Panc1 (cell line): Measurements from ENCODE around the gene FBXO24.

Source experiments
- CTCF ChIP-seq: fragments of 450-650 bp; IDR thresholded peaks from 2 replicates; pipeline ENCODE4 v1.5.1; 2017; ENCODE audit warnings: mild to moderate bottlenecking
- POLR2AphosphoS5 ChIP-seq: IDR thresholded peaks from 2 replicates; pipeline ENCODE4 v1.6.1; 2012; ENCODE audit warnings: mild to moderate bottlenecking, low read depth, low read length, moderate library complexity
- SIN3A ChIP-seq: IDR thresholded peaks from 2 replicates; pipeline ENCODE4 v1.6.1; 2012; ENCODE audit warnings: low read depth, mild to moderate bottlenecking, low read length, moderate library complexity, borderline replicate concordance; ENCODE audit not compliant: insufficient read depth
- TCF7L2 ChIP-seq: IDR thresholded peaks from 2 replicates; pipeline ENCODE4 v1.6.1; 2011; ENCODE audit warnings: mild to moderate bottlenecking, low read depth, low read length, inconsistent platforms
- TF ChIP-seq, protein P1 (sequence below), 2 experiments: IDR thresholded peaks; 2 replicates each; pipeline ENCODE4 v1.6.1; 2011 to 2012; ENCODE audit warnings: low read depth in 2 of 2, control low read depth in 1 of 2, low read length in 1 of 2, mild to moderate bottlenecking in 1 of 2, moderate library complexity in 1 of 2; ENCODE audit not compliant: insufficient read depth in 1 of 2

DNA sequence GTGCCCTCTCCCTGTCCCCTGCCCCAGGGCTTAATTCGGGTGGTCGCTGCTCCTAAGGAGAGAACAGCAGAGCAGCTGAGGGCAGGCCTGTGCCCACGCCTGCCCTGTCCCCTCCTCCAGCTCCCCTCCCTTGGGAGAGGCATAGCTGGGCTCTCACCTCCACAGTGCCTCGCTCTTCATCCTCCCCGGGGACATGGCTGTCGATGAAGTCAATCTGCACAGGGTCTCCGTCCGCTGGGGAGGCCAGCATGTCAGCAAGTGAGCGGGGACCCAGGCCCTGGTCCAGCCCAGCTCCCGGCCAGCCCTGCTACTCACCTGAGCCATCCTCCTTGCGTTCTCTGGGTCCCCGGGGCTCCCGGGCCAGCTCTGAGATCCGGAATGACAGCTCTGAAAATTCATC, 8.6 kb upstream of the FBXO24 start:
- TF ChIP-seq CTCF (no peak), SIN3A (no peak), POLR2AphosphoS5 (no peak), TCF7L2 (no peak)
- TF ChIP-seq, protein P1, sequence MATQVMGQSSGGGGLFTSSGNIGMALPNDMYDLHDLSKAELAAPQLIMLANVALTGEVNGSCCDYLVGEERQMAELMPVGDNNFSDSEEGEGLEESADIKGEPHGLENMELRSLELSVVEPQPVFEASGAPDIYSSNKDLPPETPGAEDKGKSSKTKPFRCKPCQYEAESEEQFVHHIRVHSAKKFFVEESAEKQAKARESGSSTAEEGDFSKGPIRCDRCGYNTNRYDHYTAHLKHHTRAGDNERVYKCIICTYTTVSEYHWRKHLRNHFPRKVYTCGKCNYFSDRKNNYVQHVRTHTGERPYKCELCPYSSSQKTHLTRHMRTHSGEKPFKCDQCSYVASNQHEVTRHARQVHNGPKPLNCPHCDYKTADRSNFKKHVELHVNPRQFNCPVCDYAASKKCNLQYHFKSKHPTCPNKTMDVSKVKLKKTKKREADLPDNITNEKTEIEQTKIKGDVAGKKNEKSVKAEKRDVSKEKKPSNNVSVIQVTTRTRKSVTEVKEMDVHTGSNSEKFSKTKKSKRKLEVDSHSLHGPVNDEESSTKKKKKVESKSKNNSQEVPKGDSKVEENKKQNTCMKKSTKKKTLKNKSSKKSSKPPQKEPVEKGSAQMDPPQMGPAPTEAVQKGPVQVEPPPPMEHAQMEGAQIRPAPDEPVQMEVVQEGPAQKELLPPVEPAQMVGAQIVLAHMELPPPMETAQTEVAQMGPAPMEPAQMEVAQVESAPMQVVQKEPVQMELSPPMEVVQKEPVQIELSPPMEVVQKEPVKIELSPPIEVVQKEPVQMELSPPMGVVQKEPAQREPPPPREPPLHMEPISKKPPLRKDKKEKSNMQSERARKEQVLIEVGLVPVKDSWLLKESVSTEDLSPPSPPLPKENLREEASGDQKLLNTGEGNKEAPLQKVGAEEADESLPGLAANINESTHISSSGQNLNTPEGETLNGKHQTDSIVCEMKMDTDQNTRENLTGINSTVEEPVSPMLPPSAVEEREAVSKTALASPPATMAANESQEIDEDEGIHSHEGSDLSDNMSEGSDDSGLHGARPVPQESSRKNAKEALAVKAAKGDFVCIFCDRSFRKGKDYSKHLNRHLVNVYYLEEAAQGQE (IDR thresholded peaks at IDR 0.05; ENCODE audit: insufficient read depth in 1 of 2, low read depth in 2 of 2, low read length in 1 of 2): no peak
